ENCODE measurements around the gene ZMYND8.
"Not testable (repeated sequence)": the region's sequence is repeated elsewhere in the genome, so short reads cannot be mapped to it uniquely, and the experiment has no call there.

GRCh38 chr20:47376096-47376643 lies 19.7 kb upstream of the ZMYND8 start:
- not testable (repeated sequence) for TF ChIP-seq POLR2A, POLR2AphosphoS5 (IDR thresholded peaks at IDR 0.05; ENCODE audit: low read depth, low read length)
